HG02840 (cell line): ENCODE measurements around the gene ACER3.
"Not testable (repeated sequence)": the region's sequence is repeated elsewhere in the genome, so short reads cannot be mapped to it uniquely, and the experiment has no call there.

Experiments used
- ATAC-seq: cut with Tn5 transposase; IDR thresholded peaks from one replicate; pipeline ENCODE4 v1.9.1; 2021; ENCODE audit warnings: mild to moderate bottlenecking, moderate library complexity, moderate number of reproducible peaks; ENCODE audit not compliant: unreplicated experiment, low FRiP score

ACER3 gene

DNA sequence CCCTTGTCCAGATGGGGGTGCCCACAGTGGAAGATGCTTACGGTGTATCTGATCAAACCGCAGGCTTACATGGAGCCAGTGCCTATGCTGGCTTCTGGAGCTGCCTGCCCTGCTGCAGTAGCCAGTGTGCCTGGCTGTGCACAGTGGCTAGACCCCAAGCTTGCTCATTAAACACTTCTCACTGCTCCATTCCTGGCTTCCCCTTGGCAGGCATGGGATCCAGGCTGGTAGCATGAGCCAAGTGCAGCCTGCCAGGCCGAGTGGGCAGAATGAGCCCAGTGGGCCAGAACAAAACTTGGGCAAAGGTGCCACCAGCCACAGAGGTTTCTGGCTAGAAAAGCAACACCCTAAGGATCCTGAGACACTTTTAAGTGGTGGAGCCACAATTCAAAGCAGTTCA is 118.1 kb downstream of the ACER3 start:
- no peak for ATAC-seq

GRCh38 chr11:76980196-76980595 is 119.5 kb downstream of the ACER3 start:
- ATAC-seq = no peak

GRCh38 chr11:76984743-76985142 is 124.0 kb downstream of the ACER3 start:
- ATAC-seq = no peak

DNA sequence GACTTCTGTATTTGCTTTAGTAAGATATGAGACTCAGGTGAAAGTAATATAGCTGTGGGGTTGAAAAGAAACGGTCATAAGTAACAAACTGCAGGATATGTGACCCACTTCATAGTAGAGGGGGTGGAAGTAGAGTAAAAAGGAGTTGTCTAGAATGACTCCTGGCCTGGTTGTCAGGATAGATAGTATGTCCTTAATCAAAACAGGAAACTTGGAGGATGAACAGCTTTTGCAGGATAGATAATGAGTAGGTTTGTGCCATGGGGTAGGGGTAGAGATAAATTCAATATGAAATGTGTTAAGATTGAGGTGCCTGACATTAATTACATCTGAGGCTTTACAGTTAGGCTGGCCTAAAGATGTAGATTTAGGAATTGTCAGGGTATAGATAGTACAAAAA is 126.5 kb downstream of the ACER3 start:
- ATAC-seq = no peak

GRCh38 chr11:76990628-76991027 is 129.9 kb downstream of the ACER3 start:
- no peak for ATAC-seq

DNA sequence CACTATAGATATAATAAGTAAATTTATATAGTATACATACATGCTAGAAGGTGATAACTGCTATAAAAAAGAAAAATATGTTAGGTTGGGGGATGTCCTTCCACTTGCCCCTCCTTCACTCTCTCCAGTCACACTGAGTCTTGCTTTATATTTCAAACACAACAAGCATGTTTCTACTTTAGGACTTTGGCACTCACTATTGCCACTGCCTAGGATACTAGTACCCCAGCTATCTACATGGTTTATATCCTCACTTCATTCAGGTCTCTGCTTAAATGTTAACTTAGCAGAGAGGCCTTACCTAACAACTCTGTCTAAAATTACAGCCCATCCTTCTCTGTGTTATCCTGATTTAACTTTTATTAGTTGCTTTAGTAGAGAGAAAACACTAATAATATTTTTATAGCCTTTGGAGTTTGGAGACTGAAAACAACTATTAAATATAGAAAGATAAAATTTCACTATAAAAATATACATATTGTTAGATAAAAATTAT is 134.4 kb downstream of the ACER3 start:
- ATAC-seq = no peak

- no peak for ATAC-seq
Measured at GRCh38 chr11:76997512-76997911, 136.8 kb downstream of the ACER3 start.

- ATAC-seq = no peak
Measured at GRCh38 chr11:76999597-76999996, 138.9 kb downstream of the ACER3 start.

DNA sequence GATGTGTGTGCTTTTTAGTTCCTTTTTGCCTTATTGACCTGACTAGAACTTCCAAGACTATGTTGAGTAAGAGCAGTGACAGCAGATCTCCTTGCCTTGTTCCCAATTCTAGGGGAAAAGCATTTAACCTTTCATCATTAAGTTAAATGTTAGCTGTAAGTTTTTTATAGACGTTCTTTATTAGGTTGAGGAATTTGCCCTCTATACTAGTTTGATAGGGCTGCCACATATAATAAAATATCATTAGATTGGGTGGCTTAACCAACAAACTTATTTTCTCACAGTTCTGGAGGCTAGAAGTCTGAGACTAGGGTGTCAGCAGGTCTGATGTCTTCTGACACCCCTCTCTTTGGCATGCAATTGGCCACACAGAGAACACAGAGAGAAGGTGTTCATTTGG is 140.9 kb downstream of the ACER3 start:
- no peak for ATAC-seq

DNA sequence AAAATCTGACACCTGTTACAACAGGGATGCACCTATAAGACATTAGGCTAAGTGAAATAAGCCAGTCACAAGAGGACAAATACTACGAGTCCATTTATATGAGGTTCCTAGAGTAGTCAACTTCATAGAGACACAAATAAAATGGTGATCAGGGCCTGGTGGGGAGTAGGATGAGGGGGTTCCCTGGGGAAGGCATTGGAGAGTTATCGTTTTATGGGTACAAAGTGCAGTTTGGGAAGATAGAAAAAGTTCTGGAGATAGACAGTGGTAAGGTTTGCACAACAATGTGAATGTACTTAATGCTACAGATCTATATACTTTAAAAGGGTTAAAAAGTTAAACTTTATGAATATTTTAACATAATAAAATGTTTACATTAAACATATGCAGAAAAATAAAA is 142.1 kb downstream of the ACER3 start:
- no peak for ATAC-seq

DNA sequence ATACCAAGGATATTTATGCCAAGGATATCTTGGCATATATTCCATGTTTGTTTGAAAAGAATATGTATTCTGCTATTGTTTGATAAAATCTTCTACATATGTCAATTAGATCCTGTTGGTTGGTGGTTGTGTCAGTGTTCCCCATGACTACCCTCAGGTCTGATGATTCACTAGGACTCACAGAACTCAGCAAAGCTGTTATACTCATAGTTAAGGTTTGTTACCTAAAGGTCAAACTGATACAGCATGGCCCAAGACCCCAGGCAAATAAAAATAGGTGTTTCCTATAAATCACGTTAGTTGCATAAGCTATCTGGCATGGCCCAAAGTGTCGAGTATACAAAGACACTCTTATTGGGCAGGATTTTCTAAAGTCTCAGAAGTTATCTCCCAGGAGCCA is 143.2 kb downstream of the ACER3 start:
- ATAC-seq = no peak

DNA sequence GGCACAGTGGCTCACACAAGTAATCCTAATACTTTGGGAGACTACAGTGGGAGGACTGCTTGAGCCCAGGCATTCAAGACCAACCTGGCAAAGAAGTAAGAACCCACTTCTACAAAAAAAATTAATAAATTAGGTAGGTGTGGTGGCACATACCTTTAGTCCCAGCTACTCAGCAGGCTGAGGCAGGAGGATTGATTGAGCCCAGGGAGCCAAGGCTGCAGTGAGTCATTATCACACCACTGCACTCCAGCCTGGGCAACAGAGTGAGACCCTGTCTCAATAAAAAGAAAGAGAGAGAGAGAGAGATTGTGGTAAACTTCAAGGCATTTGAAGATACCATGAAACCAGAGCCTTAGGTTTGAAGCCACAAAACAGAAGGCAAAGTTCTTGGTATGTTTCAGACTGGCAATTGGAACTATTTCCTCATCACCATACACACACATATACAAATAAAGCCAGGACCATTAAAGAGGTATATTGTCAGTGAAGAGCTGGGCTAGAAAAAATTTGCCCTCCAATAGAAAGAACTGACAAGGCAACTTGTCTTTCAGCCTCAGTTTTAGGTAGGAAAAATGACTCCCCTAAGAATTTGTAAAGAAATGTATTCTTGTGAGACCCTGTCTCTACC is 148.9 kb downstream of the ACER3 start:
- no peak for ATAC-seq

DNA sequence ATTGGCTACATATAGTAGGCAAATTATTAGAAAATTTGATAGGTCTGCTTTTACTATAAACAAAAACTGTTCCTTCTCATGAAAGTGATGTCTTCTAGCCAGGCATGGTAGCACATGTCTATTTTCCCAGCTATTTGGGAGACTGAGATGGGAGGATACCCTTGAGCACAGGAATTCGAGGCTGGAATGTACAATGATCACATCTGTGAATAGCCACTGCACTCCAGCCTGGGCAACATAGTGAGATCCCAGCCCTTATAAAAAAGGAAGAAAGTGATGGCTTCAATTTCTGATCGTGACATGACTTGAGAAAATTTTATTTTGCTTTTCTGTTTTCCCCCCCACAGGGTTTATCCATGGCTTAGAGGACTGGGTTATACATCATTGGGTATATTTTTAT is 154.0 kb downstream of the ACER3 start:
- no peak for ATAC-seq

GRCh38 chr11:77018396-77018924 is 157.7 kb downstream of the ACER3 start:
- ATAC-seq = not testable (repeated sequence)

DNA sequence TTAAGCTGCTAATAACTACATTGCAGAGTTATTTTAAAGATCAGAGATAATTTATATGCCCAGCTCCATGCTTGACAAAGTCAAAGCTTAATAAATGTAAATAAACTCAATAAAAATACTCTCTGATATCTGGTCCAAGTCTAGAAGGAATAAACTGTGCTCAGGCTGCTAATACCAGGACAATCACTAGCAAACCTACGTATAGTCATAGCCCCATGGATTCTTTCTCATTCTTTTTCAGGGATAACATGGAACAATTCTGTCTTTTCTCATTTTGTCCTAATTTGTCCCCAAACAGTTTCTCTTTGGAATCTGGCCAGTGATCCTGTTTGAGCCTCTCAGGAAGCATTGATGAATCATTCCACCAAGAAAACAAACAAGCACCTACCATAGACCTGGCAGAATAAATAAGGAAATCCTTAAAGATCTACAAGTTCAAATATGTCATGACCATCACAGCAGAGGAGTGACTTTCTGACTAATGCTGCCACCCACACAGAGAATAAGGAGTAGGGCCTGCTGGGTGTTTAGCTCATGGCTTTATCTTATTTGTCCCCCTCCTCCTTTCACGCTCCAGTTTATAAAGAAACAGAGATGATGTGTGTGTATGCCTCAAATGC is 159.4 kb downstream of the ACER3 start:
- no peak for ATAC-seq

DNA sequence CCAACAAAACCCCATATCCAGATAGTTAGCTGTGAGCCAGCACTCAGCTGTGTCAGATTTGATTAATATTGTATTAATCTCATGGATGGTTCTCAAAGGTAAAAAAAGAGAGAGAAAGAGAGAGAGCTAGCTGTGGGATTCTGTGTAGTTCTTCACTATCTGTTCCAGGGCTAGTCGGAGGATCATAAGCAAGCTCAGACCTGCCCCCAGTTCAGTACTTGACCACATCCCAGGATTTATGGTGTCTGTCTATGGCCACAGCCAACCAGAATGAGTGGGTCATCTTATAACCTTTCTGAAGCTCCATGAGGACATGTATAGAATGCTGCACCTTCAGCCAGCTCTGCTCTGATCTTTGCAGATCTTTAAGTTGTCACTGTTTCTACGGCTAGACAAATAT is 160.0 kb downstream of the ACER3 start:
- ATAC-seq = no peak

GRCh38 chr11:77024745-77025144 is 164.0 kb downstream of the ACER3 start:
- ATAC-seq = no peak

DNA sequence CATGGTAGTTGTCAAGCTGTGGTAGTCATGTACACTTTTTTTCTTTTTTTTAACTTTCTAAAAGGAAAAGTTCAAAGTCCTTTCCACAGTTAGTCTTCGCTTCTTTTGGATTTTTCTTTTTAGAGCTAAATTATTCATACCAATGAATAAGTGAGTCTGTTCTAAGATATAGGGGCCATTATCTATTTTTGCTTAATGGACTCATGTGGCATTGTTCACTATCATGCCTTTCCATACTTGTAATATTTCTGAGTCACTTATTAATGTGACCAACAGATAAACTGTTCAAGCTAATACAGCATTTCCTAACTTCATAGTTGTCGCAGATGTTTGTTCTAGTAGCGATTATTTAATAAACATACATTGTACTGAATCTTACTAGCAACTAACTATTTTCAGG is 165.5 kb downstream of the ACER3 start:
- no peak for ATAC-seq

DNA sequence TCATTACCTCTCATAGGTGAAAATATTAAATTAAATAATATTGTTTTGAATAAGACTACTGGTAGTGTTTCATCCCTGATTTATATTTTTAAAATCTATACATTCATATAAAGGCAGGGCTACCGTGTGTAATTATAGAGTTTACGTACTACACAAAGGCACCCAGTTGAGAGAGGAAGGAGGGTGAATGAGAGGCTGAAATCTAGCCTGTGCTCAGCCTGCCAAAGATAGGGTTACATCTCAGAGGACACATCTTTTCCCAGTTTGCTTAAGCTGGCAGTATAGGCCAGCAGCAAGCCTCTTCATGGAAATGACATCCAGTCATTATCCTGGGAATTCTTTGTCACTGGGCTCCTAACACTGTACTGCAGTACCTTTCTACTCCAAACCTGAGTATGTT is 166.0 kb downstream of the ACER3 start:
- no peak for ATAC-seq

DNA sequence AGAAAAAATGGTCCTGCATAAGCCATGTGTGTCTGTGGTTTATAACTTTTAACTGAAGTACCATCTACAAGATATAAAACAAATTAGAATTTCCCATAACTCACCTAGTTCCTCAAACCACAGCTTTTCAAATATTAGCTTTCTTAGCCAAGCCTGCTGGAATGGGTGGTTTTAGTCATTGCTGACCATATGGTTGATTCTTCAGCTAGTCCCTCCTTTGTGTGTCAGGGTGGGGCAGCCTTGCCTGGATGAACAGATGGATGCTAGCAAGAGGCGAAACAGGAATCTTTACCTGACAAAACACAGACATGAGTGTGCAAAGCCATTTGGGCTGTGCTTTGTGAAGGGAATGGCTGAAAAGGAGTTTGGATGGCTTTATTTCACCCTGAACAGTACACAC is 166.6 kb downstream of the ACER3 start:
- no peak for ATAC-seq

- ATAC-seq = no peak
Measured at GRCh38 chr11:77029829-77030228, 169.1 kb downstream of the ACER3 start.

DNA sequence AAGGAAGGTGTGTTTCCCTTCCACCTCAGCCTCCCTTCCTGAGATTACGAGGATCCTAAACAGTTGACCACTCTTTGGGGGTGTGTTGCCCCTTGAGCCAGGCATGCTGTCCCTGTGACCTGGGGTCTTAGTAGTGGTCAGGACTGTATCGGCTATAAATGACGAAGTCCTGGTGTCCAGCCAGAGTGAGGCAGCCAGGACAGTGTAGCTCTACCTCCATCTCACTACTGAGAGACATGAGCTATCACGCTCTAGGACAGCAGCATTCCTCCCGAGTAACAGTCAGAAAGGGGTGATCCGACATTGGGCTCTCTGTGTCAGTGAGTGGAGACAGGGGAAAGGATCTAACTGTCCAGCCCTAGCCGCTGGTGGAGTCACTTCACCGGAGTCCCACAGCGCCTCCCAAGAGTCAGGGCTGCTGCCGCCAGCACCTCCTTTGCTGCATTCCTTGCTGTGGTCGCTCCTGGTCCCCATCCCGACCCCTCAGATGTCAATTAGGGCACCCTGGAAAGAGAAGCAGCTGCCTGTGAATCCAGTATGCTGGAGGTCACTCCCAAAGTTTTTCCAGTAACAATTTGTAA is 170.2 kb downstream of the ACER3 start:
- no peak for ATAC-seq
